HG03175 (cell line): ENCODE data around the gene INPP5A.

Experiments used
- ATAC-seq: cut with Tn5 transposase; IDR thresholded peaks from one replicate; pipeline ENCODE4 v1.9.1; 2021; ENCODE audit warnings: mild to moderate bottlenecking, moderate library complexity; ENCODE audit not compliant: unreplicated experiment

Gene INPP5A

DNA sequence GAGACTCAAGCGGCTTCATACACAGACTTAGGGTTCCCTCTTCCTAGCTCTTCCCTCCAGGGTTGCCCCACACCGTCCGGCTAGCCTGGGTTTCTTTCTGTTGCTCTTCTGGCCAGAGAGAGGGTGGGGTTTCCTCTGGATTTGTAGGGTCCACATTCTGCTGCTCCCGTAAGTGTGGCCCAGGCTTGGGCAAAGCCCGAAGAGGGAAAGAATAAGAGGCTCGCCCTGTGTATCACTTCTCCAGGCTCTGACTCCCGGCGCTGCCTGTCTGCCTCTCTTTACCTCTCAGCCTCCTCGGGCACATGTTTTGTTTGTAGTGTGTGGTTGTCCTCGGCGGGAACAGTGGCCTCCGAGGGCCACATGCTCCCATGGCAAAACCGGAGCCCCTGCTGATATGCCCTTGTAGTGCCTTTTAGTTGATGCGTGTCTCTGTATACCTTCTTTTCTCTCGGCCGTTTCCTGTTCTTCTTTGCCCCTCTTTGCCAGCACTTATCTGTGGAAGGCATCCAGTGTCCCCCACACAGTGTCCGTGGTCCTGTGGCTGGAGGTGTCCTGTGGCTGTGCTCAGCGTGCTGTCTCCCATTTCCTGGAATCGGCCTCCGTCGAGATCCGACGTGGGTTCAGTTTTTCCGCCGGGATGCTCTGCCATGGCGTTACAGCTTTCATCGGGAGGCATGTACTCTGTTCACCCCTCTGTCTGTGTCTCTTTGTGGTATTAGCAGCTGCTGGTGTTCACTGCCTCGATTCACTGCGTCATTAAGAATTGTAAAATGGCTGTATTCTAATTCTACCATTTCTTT is 102.9 kb downstream of the INPP5A start:
- no peak for ATAC-seq

DNA sequence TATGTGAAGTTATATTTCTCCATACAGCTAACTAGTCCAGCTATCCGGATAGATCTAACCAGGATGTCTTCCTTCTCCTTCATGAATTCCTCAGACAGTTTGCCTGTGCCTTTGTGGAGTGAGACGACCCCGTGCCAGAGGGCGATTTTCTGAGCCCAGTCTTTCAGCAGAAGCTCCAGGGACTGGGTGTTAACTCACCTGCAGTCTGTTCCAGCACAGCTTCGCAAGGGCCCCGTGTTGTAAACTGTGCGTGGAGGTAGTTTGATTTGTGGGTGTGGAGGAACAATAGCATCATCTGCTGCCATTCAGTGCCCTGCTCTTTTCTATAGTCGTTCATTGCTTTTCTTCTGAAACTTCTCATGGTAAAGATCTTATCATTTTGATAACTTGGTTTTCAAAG is 103.8 kb downstream of the INPP5A start:
- no peak for ATAC-seq

DNA sequence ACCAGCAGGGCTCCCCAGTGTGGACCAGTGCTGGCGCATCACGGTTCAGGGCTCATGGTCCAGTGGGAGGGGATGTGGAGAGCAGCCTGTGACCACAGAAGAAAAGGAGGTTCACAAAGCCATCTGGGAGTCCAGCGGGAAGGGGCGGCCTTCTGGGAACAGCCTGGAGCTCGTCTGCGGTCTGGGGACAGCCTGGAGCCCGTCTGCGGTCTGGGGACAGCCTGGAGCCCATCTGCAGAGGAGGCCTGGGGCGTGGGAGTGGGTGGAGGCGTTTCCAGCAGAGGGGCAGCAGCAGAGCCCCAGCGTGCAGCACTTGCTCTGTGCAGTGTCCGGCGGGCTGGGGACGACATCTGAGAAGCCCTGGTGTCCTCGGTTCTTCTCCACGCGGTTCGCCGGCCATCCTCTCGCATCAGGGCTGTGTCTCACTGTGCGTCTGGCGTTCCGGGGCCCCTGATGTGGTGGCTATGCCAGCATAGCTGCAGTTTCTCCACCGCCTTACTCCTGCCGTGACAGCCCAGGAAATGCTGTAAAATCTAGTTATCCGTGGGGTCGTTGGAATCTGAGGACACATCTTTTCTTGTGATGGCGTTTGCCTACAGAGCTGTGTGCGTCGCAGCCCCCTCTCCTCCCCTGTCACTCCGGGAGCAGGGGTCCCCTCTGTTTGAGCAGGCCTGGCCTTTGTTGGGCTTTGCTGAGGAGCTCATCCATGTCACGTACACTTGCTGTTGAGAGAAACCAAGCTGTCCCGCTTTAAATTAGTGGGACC is 104.6 kb downstream of the INPP5A start:
- ATAC-seq = no peak

DNA sequence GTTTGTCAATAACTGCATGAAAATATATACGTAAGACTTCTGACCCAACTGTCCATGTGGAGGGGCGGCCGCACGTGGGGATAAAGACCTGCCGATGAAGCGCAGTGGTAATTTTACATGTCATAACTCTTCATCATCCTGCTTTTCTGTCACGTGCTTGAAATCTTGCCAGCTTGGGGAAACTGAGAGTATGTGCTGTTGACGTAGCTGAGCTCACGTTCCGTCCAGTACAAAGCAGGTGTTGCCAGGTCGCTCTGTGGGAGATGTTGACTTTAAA is 105.1 kb downstream of the INPP5A start:
- no peak for ATAC-seq

DNA sequence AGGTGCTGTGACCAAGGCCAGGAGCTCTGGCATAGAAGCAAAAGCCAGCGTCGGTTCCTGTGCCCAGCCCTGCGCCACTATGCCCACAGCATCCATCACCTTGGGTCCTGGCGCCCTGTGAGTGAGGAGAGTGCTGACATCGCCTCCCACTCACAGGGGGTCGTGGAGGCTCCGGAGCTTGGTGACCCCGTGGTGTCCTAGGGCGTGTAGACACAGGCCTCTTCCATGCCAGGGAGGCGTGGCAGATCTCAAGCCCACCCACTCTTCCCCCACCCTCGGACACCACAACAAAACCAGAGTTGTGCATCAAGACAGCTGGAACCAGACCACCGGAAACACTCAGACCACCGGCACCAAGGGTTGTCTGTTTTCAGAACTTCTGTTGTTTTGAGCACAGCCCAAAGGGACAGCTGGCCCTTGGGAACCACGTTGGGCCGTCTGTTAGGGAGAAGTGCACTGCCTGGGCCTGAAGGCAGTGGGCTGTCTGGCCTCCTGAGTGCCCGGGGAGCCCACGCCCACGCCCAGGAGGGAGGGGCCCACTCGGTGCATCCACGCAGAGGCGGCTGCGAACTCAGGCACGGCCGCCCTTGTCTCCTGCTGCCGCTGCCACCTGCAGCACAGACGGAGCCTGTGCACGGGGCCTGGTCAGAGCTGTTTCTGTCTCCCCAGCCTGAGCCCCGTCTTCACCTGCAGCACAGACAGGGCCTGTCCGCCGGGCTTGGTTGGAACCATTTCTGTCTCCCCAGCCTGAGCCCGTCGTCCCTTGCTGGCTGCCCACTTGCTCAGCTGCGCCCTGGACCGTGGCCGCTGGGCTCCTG is 106.3 kb downstream of the INPP5A start:
- ATAC-seq = no peak

DNA sequence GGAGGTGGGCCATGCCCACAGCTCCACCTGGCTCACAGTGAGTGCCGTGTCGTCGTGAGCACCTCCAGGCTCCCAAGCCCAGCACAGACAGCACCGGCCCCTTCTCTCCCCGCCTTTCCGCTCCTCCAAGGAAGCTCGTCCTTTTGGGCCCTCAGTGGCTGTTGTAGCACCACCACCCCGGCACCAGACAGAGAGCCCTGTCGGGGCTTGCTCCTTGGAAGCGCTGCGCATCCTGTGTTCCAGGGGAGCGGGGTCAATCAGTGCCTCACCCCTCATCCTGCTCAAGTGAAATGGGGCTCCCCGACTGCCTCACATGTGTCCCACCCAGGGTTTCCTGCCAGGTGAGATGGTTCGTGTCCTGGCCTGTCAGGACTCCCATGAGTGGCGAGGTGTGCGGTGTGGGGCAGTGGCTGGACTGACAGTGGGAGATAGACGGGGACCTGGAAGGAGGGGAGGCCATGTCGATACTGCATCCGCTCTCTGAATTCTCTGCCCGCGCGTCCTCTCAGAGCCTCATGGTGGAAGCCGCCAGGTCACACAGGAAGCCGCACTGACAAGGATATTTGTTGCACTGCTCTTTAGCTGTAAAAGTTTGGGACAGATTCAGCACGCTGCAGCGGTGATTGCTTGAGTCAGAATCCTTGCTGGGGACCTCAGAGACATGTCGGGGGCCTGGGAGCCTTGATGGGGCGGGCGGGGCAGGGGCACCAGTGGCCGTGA is 107.1 kb downstream of the INPP5A start:
- no peak for ATAC-seq

DNA sequence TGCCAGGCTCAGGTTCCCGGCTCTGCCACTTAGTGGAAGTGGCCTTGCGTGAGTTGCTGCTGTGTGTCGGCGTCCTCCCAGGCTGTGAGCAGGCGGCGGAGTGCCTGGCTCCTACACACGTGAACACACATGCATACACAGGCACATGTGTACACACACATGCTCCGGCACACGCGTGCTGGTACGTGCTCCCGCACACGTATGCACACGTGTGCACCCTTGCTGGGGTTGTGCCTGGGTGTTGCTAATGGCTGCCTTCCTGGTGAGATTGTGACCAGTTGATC is 107.6 kb downstream of the INPP5A start:
- no peak for ATAC-seq

DNA sequence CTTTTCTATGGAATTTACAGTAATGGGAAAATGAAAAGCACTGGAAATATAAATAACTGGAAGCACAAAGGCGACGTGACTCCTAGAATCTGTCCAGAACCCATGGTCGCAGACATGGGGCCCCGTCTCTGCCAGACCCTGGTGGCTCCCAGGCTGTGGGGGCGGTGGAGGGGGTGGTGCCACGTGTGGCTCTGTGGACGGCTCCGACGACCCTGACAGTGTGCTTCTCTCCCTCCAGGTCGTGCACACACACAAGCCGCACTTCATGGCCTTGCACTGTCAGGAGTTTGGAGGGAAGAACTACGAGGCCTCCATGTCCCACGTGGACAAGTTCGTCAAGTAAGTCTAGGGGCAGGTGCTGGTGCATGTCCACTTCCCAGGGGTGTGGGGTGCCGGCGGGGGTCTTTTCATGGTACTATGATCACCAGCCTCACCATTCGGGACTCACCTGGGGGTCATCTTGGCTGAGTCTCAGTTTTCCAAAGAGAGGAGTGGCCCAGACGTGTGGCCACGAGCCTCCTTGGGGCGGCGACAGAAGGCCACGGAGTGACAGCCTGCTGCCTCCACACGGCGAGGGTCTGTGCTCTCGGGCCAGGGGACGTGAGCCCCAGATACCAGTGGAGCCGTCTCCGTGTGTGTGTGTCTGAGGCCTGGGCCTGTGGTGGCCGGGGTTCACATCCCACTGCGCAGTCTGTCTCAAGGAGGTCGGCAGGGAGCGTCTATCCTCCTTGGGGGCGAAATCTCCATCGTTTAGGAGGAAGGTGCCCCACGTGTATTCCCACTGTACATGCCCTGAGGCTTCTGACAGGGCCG is 108.2 kb downstream of the INPP5A start:
- no peak for ATAC-seq

DNA sequence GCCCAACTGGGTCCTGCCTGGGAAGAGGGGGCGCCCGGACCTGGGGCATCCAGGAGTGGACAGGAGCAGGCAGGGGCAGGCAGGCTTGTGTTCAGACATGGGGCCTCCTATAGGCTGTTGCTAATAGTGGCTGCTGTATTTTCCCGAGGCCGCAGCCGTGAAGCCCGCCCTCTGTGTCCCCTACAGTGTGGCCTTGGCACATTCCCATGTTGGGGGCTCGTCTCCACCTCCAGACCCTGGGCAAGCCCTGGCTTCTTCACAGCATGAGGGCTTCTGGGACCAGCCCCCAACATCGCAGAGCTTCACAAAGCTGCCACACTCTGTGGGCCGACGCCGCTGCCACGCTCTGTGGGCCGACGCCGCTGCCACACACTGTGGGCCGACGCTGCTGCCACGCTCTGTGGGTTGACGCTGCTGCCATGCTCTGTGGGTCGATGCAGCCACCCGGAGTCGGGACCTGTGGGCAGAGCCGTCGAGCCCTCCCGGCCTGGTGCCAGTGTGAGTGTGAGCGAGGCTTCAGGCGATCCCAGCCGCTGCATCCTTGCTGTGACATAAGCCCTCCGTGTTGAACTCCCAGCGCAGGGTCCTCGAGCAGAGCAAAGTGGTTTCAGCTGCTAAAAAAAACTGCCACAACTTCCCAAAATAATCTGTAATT is 109.0 kb downstream of the INPP5A start:
- no peak for ATAC-seq

DNA sequence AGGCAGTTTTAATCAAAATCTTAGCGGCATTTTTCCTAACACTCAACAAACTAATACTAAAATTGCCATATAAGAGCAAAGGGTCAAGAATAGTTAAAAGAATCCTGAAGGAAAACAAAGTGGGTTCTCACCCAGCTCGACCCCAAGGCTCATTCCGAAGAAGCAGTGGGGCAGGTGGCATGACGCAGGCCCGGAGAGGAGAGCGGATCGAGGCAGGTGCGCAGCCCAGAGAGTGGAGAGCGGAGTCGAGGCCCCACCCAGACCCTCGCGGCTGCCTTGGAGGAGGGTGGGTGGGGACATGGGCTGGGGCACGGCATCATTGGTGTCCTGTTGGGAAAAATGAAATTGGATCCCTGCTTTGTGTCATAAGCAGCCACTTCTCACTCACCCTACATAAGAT is 109.8 kb downstream of the INPP5A start:
- no peak for ATAC-seq

DNA sequence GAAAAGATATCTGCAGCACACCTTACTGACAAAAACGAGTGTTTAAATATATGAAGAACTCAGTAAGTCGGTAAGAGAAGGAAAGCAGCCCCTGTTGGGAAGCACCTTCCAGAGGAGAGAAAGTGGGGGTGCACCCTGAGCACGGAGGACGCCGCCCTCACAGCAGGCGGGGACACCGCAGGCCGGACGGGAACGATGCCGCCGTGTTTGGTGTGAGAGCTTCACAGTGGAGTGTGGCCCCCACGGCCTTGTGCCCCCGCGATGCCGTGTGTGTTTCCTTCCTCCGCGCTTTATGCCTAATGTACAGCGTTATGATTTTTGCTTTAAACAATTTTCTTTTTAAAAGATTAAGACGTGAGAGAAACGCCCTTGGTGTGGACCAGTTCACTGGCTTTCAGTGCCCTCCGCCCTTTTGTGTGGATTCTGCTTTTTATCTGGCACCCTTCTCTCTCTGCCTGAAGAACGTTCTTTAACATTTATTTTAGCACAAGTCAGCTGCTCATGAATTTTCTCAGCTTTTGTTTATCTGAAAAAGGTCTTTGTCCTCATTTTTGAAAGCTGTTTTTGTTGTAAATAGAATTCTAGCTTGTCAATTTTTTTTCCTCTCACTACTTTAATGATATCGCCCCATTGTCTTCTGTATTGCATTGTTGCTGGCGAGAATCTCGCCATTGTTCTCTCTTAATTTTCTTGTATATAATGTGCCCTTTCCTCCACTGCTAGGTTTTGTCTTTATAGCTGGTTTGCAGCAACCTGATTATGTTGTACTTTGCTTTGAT is 110.7 kb downstream of the INPP5A start:
- no peak for ATAC-seq

DNA sequence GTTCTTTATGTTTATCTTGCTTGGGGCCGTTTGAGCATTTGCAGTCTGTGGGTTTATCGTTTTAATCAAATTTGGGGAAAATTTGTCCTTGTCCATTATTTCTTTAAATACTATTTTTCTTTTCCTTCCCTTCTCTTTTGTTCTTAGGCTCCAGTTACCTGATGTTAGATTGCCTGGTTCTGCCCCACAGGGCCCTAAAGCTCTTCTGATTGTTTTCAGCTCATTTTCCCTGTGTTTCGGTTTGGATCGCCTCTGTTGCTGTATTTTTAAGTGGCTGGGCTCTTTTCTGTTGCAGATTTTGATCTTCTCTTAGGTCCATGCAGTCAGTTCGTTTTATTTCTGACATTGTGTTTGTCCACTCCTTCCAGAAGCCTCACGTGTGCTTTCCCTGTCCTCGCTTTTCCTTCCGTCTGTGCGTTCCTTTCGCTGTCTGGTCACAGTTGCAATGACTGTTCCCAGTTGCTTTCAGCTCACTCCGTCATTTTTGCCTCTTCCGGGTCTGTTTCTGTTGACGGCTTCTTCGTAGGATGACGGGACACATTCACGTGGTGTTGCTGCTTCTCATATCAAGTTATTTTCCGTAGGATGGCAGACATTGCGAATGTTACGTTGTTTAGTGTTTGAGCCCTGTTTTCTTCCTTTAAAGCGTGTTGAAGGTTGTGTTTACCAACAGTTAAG is 111.4 kb downstream of the INPP5A start:
- no peak for ATAC-seq

DNA sequence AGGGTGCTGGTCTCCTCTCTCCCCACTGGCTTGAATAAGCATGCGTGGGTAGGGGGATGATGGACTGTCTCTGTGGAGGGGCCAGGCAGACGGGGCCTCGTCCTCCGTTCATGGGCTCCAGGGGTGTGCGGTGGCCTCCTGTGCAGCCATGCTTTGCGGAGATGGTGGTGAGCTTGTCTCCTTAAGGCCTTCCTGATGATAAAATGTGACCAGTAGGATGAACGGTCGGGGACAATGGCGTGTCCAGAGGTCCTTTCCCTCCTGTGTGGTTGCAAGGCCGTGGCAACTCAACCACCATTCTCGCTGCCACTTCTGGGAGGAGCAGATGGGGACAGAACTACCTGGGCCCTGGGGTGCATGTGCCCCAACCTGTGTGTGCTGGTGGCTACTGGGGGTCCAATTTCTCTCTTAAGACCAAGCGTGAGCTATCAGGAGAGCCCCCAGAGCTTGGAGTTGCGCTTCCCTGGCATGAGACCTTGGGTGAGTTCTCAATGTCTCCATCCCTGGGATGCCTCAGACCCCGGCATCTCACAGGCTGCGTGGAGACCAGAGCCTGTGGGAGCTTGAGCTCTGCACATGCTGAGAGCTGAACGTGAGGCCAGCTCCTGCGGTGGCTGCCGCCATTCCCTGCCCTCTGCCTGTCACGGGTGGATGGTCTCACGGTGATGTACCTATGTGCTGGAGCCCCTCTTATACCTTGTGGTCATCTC is 112.2 kb downstream of the INPP5A start:
- no peak for ATAC-seq

DNA sequence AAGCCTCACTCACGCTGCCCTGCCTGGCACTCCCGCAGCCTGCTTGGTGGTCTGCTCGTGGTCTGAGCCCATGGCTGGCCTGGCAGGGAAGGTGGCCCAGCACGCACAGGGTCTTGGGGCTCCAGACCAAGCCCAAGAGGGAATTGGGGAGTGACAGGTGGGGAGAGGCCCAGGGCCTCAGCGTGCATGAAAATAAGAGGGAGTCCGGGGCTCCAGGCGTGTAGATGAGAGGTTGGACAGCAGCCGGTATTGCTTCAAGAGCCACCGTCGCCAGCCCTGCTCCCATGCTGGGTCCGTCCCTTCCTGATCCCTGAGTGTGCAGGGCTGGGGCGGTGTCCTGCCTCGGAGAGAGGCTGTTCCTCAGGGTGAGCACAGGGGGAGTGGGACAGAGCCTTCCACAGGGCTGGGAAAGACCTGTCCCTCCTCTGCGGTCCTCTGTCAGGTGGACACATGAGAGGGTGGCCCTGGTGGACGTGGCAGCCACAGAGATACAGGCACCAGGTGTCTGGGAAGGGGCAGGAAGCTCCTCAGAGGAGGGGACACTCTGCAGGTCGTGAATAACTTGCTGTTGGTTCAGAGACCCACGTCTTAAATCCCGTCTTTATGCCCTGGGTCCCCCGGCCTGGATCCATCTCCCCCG is 113.1 kb downstream of the INPP5A start:
- ATAC-seq = no peak

DNA sequence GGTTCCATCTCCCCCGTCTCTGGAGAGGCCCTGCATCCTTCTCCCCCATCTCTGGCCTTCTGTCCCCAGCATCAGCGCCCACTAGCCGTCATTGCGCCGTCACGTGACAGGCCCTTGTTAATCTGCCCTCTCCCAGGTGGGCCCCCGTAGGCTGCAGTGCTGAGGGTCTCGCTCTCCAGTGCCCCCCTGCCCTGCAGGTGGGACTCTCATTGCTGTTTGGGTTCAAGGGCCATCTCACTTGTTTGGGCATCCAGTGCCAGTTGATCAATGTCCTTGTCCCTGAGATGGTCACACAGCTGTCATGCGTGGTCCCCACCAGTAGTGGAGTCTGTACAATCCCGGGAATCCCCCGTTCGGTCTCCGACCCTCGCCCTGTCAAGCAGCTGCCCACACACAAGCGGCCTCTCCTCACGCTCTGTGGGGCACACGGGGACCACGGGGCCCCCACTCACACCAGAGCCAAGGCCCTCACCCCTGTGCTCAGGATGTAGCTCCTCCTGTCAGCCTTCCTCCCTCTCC is 114.0 kb downstream of the INPP5A start:
- no peak for ATAC-seq

DNA sequence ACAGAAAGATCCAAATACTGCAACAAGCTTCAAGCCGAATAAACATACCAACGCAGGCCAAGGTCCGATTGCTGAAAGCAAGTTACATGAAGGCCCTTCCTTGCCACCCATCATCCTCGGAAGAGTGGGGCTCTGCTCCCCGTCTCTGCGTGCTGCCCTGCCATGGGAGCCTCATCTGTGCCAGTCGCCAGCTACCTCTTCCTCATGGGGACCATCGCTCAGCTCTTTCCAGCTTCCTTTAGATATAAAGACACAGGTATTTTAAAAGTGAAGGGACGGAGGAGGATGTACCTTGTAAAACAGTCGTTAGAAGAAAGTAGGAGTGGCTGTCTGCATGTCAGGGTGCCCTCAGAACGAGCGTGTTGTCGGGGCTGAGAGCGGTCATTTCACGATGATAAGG is 114.9 kb downstream of the INPP5A start:
- no peak for ATAC-seq

DNA sequence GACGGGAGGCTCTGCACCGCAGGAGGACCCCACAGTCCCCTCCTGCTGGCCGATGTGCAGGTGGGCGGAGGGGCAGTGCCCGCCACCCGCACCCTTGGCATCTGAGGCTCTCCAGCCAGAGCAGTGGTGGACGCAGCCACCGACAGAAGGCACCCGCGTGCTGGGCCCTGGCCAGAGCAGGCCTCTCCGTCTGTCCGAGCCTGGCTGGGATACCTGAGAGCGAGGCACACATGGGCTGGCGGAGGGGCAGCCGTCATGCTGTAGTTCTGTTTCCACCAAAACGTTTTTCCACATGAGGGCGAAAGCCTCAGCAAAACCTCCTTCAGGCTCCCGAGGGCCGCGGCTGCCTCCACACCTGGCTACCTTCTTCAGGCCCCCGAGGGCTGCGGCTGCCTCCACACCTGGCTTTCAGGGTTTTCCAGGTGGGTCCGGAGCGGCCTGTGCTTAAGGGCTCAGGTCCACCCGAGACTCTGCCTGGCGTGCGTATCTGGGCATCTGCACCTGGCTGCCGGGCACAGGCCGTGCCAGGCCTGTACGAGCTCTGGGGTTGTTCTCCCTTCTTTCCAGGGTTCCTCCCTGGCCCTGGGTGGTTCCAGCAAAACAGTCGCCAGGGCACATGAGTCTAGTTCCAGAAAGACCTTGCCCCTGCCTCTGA is 115.5 kb downstream of the INPP5A start:
- no peak for ATAC-seq
